Activated CD4-positive, alpha-beta T cell treated with anti-CD3 and anti-CD28 coated beads for 1 hour (primary cell): ENCODE data around the gene PPIL1.

ENCODE experiments used
- DNase-seq: peaks from one replicate; pipeline ENCODE4 v3.0.0-alpha.2; 2020

Gene PPIL1

DNA sequence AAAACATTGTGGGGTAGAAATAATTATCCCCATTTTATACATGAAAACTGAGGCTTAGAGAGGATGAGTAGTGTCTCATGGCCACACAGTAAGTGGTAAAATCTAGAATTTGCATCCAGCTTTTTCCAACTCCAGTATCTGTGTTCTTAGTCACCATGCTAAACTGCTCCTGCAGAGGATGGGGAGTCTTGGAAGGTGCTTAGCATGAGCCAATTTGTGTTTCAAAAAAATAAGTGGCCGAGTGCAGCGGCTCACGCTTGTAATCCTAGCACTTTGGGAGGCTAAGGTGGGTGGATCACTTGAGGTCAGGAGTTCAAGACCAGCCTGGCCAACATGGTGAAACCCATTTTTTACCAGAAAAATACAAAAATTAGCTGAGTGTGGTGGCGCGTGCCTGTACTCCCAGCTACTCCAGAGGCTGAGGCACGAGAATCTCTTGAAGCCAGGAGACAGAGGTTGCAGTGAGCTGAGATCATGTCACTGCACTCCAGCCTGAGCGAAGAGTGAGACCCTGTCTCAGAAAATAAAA lies 13.6 kb upstream of the PPIL1 start:
- DNase-seq, result no peak

DNA sequence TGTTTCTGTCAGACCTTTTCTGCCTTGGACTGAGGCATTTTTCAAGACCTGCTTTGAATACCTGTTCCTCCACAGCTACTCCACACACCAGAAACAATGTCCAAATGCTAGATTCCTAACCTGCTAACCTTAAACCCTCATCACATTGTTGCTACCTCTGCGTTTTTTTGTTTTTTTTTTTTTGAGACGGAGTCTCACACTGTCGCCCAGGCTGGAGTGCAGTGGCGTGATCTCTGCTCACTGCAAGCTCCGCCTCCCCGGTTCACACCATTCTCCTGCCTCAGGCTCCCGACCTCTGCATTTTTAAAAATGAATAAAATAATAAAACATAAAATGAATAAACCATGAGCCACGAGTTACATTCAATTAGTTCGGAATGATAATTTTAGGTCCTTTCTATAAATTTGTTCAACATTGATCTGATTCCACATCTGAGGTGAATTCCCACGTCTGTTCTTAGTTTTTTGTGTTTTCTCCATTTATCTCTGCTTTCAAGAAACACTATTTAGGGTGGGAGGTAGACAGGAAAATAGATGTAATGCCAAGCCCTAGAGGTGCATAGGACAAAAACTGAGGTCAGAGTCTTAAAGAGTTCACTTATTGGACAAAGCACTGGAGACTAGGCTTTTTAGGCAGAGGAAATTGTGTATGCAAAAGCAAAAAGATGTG lies 12.5 kb upstream of the PPIL1 start:
- DNase-seq, result no peak

- DNase-seq, result peak; percentile 95
Measured at GRCh38 chr6:36885461-36886401, 11.1 kb upstream of the PPIL1 start, which contains the start of gene C6orf89. TSS of gene C6orf89 (plus strand) at chr6:36885952. CDS start at chr6:36899445, 13,493 bp downstream.

GRCh38 chr6:36884610-36885009 lies 10.0 kb upstream of the PPIL1 start:
- no peak for DNase-seq

- DNase-seq, result no peak
Measured at GRCh38 chr6:36875250-36875633, 639 bp upstream of the PPIL1 start.

DNA sequence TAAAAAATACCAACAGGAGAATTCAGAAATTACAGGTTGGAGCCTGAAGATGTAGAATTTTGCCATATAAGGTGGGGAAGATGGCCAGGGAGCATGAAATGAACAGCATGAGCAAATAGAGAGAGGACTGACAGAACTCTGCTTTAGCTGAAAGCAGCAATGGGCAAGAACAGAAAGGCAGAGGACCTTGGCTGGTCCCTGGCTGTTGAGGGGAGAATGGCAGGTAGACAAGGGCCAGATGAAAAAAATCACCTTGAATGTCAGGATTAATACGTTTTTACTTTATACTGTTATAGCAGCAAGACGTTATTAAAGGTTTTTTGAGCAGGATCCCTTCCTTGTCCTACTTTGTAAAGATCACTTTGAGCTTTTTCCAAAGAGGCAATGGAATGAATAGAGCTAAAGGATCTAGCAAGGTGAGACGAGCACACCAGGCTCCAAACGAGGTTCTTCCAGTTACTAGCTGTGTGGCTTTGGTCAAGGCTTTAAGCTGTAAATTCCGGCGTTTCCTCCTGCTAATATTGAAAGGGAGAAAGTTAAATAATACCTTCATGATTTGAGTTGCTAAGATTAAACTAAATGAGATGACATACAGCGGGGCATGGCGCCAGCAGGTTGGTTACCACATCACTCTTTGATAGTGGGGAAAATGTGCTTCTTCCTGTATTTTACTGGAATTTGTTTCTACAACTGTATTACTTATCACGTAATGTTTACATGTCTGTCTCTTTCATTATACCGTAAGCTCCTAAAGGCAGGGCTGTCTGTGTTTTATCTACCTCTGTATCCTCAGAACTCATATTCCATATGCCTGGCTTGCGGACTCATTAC lies 776 bp downstream of the PPIL1 start:
- no peak for DNase-seq

GRCh38 chr6:36873115-36873514 lies 1.5 kb downstream of the PPIL1 start:
- no peak for DNase-seq

GRCh38 chr6:36871686-36872085 lies 2.9 kb downstream of the PPIL1 start:
- no peak for DNase-seq

- no peak for DNase-seq
Measured at GRCh38 chr6:36867471-36868224, 7.0 kb downstream of the PPIL1 start.

DNA sequence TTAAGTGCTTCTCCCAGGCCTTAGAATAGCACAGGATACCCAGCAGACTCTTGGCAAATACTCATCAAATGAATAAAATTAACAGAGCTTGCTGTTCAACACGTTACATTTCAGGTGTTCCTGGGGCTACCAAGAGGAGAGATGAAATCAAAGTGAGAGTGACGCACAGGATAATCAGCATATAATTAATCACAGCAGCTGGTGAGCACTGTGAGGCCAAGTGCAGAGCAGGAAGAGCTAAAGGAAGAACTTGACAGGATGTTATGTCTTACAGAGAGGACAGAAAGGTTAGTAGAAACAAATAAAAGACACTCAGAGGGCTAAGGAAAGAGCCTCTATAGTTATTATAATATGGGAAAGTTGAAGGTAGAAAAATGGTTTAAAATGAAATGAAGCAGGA lies 8.8 kb downstream of the PPIL1 start:
- no peak for DNase-seq

GRCh38 chr6:36863670-36864540 lies 10.7 kb downstream of the PPIL1 start:
- no peak for DNase-seq

GRCh38 chr6:36862848-36863382 lies 11.7 kb downstream of the PPIL1 start:
- no peak for DNase-seq

DNA sequence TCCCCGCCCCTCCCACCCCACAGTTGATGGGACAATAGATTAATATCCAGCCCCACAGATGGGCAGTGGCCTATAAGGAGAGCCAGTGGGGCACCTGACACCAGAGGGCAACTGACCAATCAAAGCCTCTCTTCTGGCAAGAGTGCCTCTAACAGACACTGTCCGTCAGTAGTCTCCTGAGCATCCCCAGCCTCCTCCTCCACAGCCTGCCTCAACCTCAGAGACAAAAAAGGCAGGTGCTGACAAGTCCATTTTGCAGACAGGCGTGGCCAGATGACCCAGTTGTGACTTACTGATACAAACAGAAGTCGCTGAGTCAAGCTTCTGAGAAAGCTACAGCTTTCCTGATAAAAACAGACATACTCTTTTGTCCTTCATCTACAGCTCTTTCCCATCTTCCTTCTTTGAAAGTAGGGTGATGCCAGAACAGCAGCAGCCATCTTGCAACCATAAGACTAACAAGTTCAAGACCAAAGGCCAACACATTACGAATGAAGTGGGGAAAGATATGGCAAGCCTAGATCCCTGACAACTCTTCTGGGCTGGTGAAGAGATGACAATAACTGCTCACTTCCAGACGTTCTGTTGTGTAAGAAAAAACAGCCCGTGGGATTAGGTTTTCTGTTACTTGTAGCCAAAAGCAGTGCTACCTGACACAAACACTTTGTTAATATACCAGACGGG lies 12.3 kb downstream of the PPIL1 start:
- no peak for DNase-seq

DNA sequence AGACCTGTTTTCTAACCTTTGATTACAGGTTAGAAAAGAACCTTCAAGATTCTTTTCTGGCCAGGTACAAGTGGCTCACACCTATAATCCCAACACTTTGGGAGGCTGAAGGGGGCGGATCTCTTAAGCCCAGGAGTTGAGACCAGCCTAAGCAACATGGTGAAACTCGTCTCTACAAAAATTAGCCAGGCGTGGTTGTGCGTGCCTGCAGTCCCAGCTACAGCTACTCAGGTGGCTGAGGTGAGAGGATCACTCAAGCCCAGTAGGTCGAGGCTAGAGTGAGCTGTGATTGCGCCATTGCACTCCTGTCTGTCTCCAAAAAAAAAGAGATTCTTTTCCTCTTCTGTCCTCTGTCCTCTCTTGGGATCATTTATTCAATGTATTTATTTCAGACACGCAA lies 14.5 kb downstream of the PPIL1 start:
- DNase-seq, result no peak

DNA sequence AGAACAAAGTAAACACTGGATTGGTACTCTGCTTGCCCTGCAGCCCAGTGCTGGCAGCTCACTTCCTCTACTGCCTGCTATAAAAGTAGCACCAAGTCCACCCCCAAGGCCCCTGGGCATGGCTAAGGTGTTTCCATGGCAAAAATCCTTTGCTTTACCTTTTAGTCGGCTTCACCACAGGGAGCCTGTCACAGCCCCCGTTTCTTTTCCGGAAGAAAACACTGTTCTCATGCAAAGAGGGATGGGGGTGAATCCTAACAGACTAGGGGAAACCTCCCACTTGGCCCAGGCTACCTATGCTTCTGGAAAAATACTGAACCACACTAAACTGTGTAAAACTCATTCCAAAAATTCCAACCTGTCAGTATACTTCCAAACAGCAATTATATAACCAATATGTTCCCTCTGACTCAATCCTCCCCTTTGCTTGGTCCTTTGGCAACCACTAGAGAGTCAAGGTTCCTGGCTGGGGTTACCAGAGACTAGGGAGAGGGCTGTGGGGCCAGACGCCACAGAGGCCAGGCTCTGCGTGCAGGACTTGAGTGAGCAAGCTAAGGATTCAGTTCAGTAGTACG lies 16.1 kb downstream of the PPIL1 start:
- DNase-seq, result no peak

DNA sequence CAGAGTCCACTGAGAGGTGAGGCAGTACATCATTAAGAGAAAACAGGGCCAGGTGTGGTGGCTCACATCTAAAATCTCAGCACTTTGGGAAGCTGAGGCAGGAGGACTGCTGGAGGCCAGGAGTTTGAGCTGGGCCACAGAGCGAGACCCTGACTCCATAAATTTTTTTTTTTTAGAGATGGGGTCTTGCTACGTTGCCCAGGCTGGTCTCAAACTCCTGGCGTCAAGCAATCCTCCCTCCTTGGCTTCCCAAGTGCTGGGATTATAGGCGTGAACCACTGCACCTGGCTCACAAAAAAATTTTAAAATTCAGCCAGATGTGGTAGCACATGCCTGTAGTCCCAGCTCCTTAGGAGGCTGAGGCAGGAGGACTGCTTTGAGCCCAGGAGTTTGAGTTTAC lies 17.3 kb downstream of the PPIL1 start:
- DNase-seq, result no peak

DNA sequence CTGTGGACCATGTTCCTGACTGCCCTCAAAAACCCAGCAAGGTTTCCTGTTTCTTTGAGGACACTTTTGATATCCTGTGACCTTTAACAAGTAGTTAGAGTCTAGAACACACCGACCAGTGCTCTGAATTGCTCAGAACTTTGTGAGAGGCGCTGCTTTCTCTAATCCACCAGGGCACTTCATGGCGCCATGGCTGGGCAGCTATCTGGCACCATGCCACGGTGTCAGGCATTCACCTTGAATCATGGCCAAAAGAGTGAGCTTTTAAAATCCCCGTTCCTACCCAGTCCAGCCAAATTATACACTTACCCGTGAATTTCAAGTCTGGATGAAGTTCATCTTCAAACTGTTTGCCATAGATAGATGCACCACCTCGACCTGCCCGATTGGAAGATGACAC lies 18.3 kb downstream of the PPIL1 start:
- no peak for DNase-seq

DNA sequence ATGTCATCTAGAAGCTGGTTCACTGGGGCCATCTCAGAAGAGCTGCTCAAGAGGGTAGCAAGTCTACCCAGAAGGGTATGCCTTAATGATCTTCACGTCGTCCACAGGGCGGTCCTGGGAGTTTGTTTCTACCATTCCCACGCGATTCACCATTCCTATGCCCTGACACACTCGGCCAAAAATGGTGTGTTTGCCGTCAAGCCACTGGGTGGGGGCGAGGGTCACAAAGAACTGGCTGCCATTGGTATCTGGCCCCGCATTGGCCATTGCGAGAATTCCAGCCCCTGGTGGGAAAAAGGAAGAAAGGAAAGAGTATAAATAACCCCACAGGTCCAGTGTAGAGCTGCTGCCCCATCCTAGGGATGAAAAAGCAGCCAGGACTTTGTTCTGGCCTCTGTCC lies 18.9 kb downstream of the PPIL1 start:
- DNase-seq, result no peak

GRCh38 chr6:36853325-36853724 lies 21.3 kb downstream of the PPIL1 start:
- no peak for DNase-seq
